WI38 (cell line): ENCODE results near the gene AMH.

ENCODE experiments used
- H3K4me3 ChIP-seq: 2 replicates; pipeline ENCODE4 v1.5.1; 2011; ENCODE audit warnings: low read depth, mild to moderate bottlenecking, control low read depth, low read length
- CTCF ChIP-seq: IDR thresholded peaks from 2 replicates; pipeline ENCODE4 v1.5.1; 2012; ENCODE audit warnings: low read depth, mild to moderate bottlenecking, control low read depth, low read length

Gene AMH

GRCh38 chr19:2226840-2227360 lies 22.2 kb upstream of the AMH start:
- TF ChIP-seq CTCF = no peak
- H3K4me3 ChIP-seq = no peak overlapping the region

- no peak for TF ChIP-seq CTCF
- no peak overlapping the region for H3K4me3 ChIP-seq
Observed at GRCh38 chr19:2227415-2228156, 21.5 kb upstream of the AMH start.

- no peak for TF ChIP-seq CTCF
- H3K4me3 ChIP-seq = no peak overlapping the region
Observed at GRCh38 chr19:2228157-2229030, 20.7 kb upstream of the AMH start.

GRCh38 chr19:2229103-2230032 lies 19.8 kb upstream of the AMH start:
- no peak for TF ChIP-seq CTCF
- H3K4me3 ChIP-seq = no peak overlapping the region

GRCh38 chr19:2230033-2230531 lies 19.0 kb upstream of the AMH start:
- TF ChIP-seq CTCF = no peak
- no peak overlapping the region for H3K4me3 ChIP-seq

- TF ChIP-seq CTCF = no peak
- H3K4me3 ChIP-seq = no peak overlapping the region
Observed at GRCh38 chr19:2230807-2231533, 18.2 kb upstream of the AMH start.
